ENCODE results near the gene SIPA1L3. TPM values are rescaled to one million over a fixed set of nuclear protein-coding genes. Genes with fewer than 3 reads are reported as not detected.
A peak's percentile ranks its signal among the peaks of the same experiment; 100 is the strongest.

SIPA1L3 gene
- total RNA-seq, 1 donor from 2014 or later: 3.4 TPM

DNA sequence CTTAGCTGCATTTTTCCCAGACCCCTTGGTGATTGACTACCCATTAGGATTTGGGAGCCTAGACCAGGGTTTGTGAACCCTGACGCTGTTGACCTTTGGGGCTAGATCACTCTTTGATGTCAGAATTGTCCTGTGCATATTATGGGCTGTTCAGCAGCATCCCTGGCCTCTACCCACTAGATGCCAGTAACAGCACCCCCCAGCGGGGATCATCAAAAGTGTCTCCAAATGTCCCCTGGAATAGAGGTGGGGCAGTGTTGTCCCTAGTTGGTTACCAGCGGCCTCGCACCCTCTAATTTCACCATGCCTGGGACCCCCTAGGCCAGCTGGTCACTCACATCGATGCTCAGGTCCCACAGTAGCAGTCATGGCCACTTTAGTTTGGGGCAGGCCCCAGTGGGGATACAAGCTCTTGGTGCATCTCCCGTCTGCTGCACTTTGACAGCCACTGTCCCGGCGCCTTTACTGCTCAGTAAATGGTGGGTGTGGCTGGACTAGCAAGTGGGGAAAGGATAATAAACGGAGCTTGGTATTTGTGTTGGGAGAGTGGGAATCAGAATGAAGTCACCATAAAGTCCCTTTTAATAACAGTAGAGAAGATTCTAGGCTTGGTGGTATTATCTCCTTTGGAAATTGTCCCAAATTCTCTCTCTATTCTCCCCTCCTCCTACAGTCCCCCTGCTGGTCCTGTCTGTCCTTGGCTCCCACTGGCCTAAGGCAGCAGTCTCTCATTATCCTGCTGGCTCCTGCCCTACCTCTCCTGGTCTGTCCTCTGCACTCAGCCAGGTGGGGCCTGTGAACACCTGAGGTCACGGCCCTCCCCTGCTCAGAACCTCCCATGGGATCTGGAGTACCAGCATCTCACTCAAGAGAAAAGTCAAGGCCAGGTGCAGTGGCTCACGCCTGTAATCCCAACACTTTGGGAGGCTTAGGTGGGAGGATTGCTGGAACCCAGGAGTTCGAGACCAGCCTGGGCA lies 80.6 kb downstream of the SIPA1L3 start:
- DNase-seq (ENCODE audit: low read depth) (no peak), FAIRE-seq (no peak)
- peak; percentile 31 for TF ChIP-seq CTCF (IDR thresholded peaks at IDR 0.05; ENCODE audit: insufficient read depth, low read length, severe bottlenecking)
- no peaks in the 10 kb centered on the region for H3K27me3 ChIP-seq (ENCODE audit: control insufficient read depth, insufficient read depth, low read length)
- H3K36me3 ChIP-seq (ENCODE audit: control insufficient read depth, insufficient read depth, low read length): no peaks in the 10 kb centered on the region
- no peak overlapping the region for H3K4me3 ChIP-seq (ENCODE audit: low read depth, low read length)

DNA sequence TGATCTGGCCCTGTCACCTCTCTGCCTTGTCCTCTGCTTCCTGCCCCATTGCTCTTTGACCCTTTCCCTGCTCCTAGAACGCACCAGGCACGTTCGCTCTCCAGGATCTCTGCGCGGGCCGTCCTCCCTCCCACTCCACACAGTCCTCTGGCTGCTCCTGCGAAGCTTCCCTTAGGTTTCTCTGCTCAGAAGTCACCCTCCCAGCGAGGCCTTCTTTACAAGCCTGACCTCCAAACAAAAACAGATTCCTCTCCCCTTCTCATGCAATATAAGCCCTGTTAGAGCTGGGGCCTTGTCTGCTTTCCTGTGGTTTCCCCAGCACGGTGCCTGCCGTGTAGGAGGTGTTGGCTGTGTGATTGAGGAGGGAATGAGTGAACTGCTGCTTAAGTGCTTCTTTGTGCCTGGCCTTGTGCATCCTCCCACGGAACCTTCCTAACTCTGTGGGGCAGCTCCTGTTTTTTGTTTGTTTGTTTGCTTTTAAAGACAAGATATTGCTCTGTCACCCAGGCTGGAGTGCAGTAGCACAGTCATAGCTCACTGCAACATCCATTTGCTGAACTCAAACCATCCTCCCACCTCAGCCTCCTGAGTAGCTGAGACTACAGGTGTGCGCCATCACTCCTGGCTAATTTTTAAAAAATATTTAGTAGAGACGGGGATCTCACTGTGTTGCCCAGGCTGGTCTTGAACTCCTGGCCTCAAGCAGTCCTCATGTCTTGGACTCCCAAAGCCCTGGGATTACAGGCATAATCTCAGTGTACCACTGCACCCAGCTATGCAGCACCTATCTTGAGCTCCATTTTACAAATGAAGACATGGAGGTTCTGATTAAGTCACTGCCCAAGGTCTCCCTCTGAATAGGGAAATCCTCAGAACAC lies 82.0 kb downstream of the SIPA1L3 start:
- H3K4me3 ChIP-seq (ENCODE audit: low read depth, low read length): no peak overlapping the region
- DNase-seq (ENCODE audit: low read depth) (no peak), FAIRE-seq (no peak)
- H3K27me3 ChIP-seq (ENCODE audit: control insufficient read depth, insufficient read depth, low read length): no peaks in the 10 kb centered on the region
- no peaks in the 10 kb centered on the region for H3K36me3 ChIP-seq (ENCODE audit: control insufficient read depth, insufficient read depth, low read length)
- no peak for TF ChIP-seq CTCF (IDR thresholded peaks at IDR 0.05; ENCODE audit: insufficient read depth, low read length, severe bottlenecking)

DNA sequence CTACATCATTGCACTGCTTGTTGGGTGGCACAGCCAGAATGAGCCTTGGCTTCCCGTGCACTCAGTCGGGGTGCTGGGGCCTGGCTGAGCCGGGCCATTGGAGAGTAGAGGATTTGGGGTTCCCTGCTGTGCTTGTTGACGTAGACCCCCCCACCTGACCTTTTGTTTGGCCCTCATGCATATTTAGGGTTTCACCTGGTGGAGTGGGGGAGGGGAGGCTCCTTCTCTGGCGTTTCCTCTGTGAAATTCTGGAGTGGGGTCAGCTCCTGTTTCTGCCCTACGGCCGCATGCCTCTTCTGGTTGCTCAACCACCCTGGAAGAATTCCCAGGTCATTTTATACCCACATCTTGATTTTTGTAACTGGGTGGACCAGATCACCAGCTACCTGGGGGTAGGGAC lies 82.8 kb downstream of the SIPA1L3 start:
- no peak overlapping the region for H3K4me3 ChIP-seq (ENCODE audit: low read depth, low read length)
- no peaks in the 10 kb centered on the region for H3K36me3 ChIP-seq (ENCODE audit: control insufficient read depth, insufficient read depth, low read length)
- DNase-seq (ENCODE audit: low read depth) (no peak), FAIRE-seq (no peak)
- H3K27me3 ChIP-seq (ENCODE audit: control insufficient read depth, insufficient read depth, low read length): no peaks in the 10 kb centered on the region
- TF ChIP-seq CTCF (IDR thresholded peaks at IDR 0.05; ENCODE audit: insufficient read depth, low read length, severe bottlenecking): no peak

DNA sequence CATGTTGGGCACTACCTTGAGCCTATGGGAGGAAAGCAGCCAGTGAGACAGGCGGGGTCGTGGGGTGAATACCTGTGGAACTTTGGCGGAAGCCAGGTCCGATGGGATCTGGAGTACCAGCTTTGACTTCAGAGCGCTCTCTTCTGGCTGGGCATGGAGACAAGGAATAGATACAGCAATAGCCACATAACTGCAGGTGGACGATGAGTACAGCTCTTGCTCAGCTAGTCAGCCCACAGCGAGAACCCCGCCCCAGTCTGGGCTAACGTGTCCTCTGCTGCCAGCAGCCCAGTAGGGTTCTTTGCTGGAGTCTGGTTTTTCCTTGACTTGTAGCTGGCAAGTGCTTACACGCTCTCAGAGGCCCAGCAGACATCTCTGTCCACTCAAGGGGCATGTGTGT lies 83.4 kb downstream of the SIPA1L3 start:
- no peaks in the 10 kb centered on the region for H3K36me3 ChIP-seq (ENCODE audit: control insufficient read depth, insufficient read depth, low read length)
- DNase-seq (ENCODE audit: low read depth): peak; percentile 86
- H3K4me3 ChIP-seq (ENCODE audit: low read depth, low read length): no peak overlapping the region
- FAIRE-seq: no peak
- peak; percentile 43 for TF ChIP-seq CTCF (IDR thresholded peaks at IDR 0.05; ENCODE audit: insufficient read depth, low read length, severe bottlenecking)
- no peaks in the 10 kb centered on the region for H3K27me3 ChIP-seq (ENCODE audit: control insufficient read depth, insufficient read depth, low read length)

- TF ChIP-seq CTCF (IDR thresholded peaks at IDR 0.05; ENCODE audit: insufficient read depth, low read length, severe bottlenecking): no peak
- H3K4me3 ChIP-seq (ENCODE audit: low read depth, low read length): no peak overlapping the region
- H3K27me3 ChIP-seq (ENCODE audit: control insufficient read depth, insufficient read depth, low read length): no peaks in the 10 kb centered on the region
- H3K36me3 ChIP-seq (ENCODE audit: control insufficient read depth, insufficient read depth, low read length): no peaks in the 10 kb centered on the region
- DNase-seq (ENCODE audit: low read depth): no peak
- peak; percentile 58 for FAIRE-seq
These were observed 84.3 kb downstream of the SIPA1L3 start for GRCh38 chr19:37991176-37991835.
